Putamen (tissue), 1 donor: ENCODE results near the gene CACNA1H.
"Not testable (repeated sequence)": the region's sequence is repeated elsewhere in the genome, so short reads cannot be mapped to it uniquely, and the experiment has no call there.

Experiments
- DNase-seq: peaks from one replicate; pipeline ENCODE4 v3.0.0-alpha.2; 2016; ENCODE audit warnings: low spot score

Gene CACNA1H

DNA sequence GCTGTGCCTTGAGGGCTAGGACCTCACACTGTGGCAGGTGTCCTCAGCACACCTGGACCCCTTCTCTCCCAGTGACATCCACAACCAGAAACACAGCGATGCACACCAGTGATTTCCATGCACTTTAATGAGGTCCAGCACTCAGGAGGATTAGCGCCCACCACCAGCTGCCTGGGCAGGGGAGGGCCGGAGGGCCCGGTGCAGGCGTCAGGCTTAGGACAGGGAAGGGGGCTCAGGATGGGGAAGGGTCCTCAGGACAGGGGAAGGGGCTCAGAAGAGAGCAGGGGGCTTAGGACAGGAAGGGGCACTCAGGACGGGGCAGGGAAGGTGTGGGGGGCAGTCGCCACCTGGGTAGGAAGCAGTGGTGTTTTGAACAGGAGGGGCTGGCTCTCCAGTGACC lies 75.3 kb downstream of the CACNA1H start:
- not testable (repeated sequence) for DNase-seq

DNA sequence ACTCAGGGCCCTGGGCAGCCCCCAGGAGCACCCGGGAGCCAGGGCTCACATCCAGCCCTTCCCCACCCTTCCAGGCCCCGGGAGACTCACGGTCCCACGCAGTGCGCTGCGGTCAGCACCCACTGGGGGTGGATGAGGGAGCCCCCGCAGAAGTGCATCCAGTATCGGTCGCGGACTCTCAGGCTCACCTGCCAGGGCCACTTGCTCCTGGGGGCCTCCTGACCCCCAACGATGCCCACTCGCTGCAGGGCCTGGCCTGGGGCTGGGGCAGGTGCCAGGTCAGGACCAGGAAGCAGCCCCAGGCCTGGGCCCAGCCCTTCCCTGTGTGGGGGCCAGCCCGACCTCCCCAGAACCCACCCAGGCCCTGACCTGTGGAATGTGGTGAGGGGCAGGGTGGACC lies 76.6 kb downstream of the CACNA1H start:
- not testable (repeated sequence) for DNase-seq

DNA sequence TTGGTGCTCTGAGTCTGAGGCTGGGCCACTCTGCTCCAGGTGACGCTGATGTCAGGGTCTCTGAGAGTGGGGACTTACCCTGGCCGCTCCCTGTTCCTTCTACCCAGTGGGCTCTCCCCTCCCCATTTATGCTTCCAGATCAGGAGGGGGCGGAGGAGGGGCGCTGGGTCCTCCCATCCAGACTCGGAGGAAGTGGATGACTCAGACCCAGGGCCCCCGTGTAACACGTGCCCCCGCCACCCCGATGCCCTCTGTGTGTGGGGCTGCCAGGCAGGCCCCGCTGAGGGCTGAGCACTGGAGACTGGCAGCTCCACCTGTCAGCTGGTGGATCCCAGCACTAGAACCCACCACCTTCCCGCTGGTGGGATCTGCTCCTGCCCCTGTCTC lies 77.2 kb downstream of the CACNA1H start, which contains the start of gene TPSB2:
TSS of gene TPSB2 (minus strand) at position 101 of the 387 bp plus-strand sequence. CDS start 233 bp downstream, outside the sequence.
- not testable (repeated sequence) for DNase-seq

DNA sequence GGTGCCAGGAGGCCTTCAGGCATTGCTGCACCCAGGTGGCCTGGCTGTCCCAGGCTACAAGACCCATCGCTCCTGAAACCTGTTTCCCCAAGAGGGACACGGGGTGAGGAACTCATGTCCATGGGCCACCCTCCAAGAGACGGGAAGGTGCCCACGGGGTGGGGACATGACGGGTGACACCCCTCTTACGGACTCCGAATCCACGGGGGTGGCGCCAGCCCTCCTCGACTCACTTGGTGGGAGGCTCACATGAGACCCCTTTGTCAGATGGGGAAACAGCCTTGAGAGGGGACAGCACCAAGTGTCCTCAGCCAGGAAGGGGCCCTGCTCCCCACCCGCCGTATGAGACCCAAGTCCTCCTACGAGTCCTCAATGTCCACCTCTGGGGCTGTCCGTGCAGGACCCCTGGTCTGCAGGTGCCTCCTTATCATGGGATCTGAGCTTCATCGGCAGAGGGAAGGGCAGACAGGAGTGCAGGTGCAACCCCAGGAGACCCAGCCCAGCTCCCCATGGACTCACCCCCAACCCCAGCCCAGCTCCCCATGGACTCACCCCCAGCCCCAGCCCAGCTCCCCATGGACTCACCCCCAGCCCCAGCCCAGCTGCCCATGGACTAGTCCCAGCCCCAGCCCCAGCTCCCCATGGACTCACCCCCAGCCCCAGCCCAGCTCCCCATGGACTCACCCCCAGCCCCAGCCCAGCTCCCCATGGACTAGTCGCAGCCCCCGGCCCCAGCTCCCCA lies 77.7 kb downstream of the CACNA1H start:
- DNase-seq = not testable (repeated sequence)

DNA sequence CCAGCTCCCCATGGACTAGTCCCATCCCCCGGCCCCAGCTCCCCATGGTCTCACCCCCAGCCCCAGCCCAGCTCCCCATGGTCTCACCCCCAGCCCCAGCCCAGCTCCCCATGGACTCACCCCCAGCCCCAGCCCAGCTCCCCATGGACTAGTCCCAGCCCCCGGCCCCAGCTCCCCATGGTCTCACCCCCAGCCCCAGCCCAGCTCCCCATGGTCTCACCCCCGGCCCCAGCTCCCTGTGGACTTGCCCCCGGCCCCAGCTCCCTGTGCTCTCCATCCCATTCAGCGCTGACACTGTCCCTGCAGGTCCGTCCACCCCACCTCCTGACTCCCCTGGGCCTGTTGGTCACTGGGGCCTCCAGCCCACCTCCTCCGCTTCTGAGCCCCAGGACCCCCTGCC lies 78.4 kb downstream of the CACNA1H start:
- DNase-seq = not testable (repeated sequence)

DNA sequence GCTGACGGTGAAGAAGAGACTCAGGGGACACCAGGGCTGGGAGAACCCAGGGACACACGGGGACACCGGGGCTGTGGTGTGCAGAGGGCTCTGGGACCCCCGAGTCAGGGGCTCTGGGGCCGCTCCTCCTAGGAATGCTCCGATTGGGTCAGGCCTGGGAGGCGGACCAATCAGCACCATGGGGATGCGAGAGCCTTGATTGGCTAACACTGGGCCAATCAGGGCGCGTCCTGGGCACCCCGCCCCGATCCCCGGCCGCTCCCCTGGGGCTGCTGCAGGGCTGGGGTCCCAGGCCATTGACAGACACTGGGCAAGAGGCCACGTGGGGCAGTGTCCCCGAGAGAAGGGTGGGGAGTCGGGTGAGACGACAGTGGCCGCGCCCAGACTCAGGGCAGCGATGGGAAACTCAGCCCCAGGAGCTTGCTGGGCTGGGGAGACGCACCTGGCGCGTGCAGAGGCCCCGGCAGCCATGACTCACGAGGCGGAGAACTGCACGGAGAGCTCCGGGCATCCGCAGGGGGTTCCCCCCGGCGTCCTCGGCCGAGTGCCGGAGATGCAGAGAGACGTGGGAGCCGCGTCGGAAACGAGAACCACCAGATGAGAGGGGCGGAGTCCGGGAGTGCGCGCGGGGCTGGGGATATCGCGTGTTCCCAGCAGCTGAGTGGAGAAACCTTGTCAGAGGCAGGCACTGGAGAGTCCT lies 79.3 kb downstream of the CACNA1H start:
- not testable (repeated sequence) for DNase-seq

DNA sequence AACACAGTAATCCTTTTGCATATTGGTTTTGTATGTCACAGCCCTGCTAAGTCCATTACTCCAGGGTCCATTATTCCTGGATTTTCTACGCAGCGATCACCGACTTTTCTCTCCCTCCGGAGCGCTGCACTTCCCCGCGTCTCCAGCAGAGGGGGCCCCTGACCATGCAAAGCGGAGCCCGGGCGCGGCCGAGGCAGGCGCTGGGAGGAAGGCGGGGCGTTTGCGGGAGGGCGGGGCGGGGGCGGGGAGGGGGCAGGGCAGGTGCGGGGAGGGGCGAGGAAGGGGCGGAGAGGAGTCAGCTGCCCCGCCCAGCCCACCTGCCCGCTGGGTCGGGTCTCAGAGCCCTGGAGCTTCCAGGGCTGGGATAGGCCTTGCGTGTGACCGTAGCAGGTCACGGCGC lies 83.8 kb downstream of the CACNA1H start:
- not testable (repeated sequence) for DNase-seq

DNA sequence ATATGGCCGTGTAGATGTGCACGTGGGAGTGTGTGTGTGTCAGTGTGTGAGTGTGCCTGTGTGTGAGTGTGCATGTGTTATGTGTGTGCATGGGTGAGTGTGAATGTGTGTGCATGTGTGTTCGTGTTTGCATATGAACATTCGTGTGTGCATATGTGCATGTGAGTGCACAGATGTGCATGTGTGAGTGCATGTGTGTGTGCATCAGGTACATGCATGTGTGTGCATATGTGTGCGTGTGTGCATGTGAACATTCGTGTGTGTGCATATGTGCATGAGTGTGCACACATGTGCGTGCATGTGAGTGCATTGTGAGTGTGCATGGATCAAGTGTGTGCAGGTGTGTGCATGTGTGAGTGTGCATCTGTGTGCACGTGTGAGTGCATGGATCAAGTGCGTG lies 85.1 kb downstream of the CACNA1H start:
- DNase-seq = no peak

DNA sequence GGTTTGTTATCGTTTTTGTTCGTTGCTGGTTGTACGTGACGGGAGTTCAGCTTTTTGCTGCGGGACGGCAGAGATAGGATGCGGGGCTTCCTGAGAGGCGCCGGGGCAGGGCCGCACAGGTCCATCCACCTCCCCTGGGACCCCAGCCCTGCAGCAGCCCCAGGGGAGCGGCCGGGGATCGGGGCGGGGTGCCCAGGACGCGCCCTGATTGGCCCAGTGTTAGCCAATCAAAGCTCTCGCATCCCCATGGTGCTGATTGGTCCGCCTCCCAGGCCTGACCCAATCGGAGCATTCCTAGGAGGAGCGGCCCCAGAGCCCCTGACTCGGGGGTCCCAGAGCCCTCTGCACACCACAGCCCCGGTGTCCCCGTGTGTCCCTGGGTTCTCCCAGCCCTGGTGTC lies 86.0 kb downstream of the CACNA1H start:
- not testable (repeated sequence) for DNase-seq

DNA sequence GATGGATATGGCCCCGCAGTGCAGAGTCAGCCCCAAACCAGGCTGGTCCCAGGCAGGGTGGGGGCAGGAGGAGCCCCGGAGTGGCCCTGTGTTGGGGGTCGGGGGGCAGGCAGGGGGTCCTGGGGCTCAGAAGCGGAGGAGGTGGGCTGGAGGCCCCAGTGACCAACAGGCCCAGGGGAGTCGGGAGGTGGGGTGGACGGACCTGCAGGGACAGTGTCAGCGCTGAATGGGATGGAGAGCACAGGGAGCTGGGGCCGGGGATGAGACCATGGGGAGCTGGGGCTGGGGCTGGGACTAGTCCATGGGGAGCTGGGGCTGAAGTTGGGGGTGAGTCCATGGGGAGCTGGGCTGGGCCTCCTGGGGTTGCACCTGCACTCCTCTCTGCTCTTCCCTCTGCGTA lies 86.7 kb downstream of the CACNA1H start:
- DNase-seq = not testable (repeated sequence)

DNA sequence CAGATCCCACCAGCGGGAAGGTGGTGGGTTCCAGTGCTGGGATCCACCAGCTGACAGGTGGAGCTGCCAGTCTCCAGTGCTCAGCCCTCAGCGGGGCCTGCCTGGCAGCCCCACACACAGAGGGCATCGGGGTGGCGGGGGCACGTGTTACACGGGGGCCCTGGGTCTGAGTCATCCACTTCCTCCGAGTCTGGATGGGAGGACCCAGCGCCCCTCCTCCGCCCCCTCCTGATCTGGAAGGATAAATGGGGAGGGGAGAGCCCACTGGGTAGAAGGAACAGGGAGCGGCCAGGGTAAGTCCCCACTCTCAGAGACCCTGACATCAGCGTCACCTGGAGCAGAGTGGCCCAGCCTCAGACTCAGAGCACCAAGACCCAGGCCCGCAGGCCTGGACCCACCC lies 87.5 kb downstream of the CACNA1H start, which contains the start of gene TPSAB1:
TSS of gene TPSAB1 (plus strand) at position 270 of the 400 bp plus-strand sequence. CDS start 234 bp downstream, outside the sequence.
- DNase-seq = not testable (repeated sequence)

DNA sequence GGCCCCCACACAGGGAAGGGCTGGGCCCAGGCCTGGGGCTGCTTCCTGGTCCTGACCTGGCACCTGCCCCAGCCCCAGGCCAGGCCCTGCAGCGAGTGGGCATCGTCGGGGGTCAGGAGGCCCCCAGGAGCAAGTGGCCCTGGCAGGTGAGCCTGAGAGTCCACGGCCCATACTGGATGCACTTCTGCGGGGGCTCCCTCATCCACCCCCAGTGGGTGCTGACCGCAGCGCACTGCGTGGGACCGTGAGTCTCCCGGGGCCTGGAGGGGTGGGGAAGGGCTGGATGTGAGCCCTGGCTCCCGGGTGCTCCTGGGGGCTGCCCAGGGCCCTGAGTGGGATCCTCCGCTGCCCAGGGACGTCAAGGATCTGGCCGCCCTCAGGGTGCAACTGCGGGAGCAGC lies 88.2 kb downstream of the CACNA1H start:
- DNase-seq = not testable (repeated sequence)

DNA sequence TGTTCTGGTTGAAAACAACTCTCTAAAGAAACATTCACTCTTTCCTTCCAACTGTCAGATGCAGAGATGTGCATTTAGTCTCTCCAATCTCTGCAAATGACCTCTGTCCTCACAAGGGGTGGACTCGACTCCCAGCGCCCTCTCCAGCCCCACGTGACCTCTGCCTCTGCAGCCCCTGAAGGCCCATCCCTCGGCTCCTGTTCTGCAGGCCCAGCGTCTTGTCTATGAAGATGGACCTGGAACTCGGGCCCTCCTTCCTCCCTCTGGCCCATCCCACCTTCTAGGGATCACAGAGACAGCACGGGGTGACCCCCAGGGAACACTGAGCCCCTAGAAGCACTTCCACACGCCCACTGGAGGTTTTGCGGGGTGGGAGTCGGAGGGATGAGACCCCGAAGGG lies 90.5 kb downstream of the CACNA1H start:
- not testable (repeated sequence) for DNase-seq

DNA sequence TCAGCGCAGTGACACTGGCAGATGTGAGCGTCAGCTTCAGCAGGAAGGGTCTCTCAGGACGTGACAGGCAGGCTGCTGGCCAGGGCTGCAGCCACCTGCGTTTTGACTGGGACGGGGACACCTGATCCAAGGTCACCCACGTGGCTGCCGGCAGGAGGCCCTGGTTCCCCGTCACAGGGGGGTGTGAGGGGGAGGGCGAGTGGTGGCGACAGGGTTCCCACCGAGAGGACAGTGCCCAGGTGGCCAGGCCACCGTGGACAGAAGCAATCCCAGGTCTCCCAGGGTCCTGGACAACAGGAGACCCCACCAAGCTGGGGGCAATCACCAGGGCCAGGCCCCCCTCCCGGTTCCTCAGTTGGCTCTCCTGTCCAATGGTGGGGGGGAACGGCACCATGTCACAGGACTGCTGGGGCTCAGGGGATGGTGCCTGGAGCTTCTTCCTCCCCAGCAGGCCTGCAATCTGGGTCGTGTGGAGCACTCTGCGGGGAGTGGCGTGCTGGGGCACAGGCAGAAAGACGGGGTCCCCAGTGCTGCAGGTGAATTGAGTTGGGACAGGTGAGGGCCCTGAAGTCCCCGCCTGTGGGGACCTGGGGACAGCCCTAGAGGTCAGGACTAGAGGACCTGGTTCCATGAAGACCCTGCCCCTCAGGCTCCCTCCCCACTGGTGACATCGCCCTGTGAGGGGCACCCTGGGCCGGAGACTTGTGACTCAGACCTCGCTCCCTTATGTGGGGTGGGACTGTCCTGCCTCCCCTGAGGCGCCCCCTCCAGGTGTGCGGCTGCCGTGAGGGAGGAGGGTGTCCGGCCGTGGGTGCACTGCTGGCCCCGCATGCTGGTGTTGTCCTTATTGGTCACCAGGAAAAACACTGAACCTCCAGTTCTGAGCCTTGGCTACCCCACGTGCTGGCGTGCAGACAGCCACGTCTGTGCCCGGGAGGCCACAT lies 91.3 kb downstream of the CACNA1H start:
- DNase-seq = not testable (repeated sequence)

DNA sequence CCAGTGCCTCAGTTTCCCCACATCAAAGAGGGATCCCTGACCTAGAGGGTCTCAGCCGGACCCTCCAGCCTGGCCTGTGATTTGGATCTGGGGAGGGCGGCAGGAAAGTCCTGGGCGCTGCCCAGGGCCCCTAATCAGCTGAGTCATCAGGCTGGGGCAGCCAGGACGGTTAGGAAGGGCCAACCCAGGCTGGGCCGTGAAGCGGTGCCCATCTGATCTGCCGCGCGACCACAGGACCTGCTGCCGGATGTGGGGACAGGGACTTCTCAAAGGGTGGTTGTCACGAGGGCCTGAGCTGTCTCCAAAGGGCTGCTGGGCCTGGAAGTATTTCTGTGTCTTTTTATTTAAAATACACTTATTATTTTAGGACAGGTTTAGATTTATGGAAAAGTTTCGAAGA lies 92.0 kb downstream of the CACNA1H start:
- DNase-seq = no peak

DNA sequence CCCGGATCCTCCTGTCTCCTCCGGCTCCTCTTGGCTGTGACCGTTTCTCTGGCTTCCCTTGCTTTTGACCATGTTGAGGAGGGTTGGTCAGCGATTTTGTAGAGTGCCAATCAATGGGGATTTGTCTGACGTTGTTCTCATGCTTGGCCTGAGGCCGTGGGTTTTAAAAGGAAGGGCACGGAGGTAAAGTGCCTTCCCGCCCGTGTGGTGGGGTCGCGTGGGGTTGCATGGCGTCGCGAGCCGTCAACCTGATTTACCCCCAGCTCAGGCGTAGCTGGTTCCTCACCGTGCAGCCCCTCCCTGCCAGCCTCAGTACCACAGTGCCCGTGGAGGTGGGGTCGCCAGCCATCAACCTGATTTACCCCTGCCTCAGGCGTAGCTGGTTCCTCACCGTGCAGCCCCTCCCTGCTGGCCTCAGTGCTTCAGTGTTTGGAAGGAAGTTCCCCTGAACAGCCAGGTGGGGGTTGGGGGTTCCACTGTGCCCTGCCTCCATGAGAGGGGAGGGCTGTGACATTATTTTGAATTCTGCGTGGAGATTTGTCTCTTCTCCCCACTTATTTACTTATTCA lies 92.6 kb downstream of the CACNA1H start:
- no peak for DNase-seq

DNA sequence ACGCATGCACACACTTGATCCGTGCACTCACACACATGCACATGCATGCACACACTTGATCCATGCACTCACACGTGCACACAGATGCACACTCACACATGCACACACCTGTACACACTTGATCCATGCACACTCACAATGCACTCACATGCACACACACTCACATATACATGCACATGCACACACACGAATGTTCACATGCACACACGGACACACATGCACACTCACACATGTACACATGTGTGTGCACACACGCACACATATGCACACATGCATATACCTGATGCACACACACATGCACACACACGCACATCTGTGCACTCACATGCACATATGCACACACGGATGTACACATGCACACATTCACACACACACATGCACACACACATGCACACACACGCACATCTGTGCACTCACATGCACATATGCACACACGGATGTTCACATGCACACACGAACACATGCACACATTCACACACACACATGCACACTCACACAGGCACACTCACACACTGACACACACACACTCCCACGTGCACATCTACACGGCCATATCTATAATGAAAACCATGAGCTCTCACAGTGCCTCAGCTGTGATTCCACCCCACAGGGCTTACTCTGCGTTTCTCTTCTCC lies 95.1 kb downstream of the CACNA1H start:
- DNase-seq = not testable (repeated sequence)

DNA sequence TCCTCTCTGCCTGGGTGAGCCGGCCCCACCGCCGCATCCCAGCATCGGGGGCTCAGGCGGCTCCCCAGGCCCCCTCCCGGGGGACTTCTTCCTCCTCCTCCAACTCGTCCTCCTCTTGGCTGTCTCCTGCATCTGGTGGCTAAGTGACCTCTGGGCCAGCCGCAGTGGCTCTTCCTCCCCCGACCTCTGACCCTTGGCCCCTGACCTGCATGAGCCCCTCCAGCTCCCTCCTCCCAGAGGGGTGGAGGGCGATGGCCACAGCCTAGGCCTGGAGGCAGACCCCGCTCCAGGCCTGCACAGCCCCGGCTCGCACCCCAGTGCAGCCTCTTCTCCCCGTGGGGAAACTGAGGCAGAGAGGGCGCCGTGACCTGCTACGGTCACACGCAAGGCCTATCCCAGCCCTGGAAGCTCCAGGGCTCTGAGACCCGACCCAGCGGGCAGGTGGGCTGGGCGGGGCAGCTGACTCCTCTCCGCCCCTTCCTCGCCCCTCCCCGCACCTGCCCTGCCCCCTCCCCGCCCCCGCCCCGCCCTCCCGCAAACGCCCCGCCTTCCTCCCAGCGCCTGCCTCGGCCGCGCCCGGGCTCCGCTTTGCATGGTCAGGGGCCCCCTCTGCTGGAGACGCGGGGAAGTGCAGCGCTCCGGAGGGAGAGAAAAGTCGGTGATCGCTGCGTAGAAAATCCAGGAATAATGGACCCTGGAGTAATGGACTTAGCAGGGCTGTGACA lies 96.3 kb downstream of the CACNA1H start:
- not testable (repeated sequence) for DNase-seq

DNA sequence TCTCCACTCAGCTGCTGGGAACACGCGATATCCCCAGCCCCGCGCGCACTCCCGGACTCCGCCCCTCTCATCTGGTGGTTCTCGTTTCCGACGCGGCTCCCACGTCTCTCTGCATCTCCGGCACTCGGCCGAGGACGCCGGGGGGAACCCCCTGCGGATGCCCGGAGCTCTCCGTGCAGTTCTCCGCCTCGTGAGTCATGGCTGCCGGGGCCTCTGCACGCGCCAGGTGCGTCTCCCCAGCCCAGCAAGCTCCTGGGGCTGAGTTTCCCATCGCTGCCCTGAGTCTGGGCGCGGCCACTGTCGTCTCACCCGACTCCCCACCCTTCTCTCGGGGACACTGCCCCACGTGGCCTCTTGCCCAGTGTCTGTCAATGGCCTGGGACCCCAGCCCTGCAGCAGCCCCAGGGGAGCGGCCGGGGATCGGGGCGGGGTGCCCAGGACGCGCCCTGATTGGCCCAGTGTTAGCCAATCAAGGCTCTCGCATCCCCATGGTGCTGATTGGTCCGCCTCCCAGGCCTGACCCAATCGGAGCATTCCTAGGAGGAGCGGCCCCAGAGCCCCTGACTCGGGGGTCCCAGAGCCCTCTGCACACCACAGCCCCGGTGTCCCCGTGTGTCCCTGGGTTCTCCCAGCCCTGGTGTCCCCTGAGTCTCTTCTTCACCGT lies 100.9 kb downstream of the CACNA1H start:
- DNase-seq = not testable (repeated sequence)

DNA sequence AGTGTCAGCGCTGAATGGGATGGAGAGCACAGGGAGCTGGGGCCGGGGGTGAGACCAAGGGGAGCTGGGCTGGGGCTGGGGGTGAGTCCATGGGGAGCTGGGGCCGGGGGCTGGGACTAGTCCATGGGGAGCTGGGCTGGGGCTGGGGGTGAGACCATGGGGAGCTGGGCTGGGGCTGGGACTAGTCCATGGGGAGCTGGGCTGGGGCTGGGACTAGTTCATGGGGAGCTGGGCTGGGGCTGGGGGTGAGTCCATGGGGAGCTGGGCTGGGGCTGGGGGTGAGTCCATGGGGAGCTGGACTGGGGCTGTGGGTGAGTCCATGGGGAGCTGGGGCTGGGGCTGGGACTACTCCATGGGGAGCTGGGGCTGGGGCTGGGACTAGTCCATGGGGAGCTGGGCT lies 101.9 kb downstream of the CACNA1H start:
- DNase-seq = not testable (repeated sequence)
